ENCODE data around the gene PIGL. TPM values are rescaled to one million over a fixed set of nuclear protein-coding genes. Genes with fewer than 3 reads are reported as not detected.
A peak's percentile ranks its signal among the peaks of the same experiment; 100 is the strongest.

Gene PIGL
- total and polyA plus RNA-seq, 2 of the 4 experiments (the other 2 are of a cell fraction) = 17.9 to 29.5 TPM

GRCh38 chr17:16304830-16305229 is 87.8 kb downstream of the PIGL start:
- no peak overlapping the region for H2AFZ ChIP-seq (replicated peaks; ENCODE audit: low read length, poor library complexity)
- WGBS, 2 experiments (ENCODE audit: extremely low coverage in 2 of 2, insufficient read length in 1 of 2) = no CpG with 5 or more reads among the region's 3 CpGs
- no peak overlapping the region for H3K4me2 ChIP-seq (ENCODE audit: low read depth, low read length)
- BruUV-seq (replicated peaks) = no TSS peak
- no peaks in the 10 kb centered on the region for H3K27me3 ChIP-seq (ENCODE audit: control insufficient read depth, insufficient read depth, low read length)
- no peak overlapping the region for H3K23ac ChIP-seq (ENCODE audit: low read depth, low read length)
- H3K4ac ChIP-seq (ENCODE audit: low read depth, low read length) = no peak overlapping the region
- no peak for TF ChIP-seq USF2 (IDR thresholded peaks at IDR 0.05; ENCODE audit: low read depth, low read length)
- TF ChIP-seq MAFK (IDR thresholded peaks at IDR 0.05; ENCODE audit: low read depth, low read length) = no peak
- TF ChIP-seq CEBPB (IDR thresholded peaks at IDR 0.05; ENCODE audit: low read depth, low read length) = peak; percentile 26; the same call in 1 of the 2 replicates
- peak; percentile 59 for TF ChIP-seq RAD21 (IDR thresholded peaks at IDR 0.05; ENCODE audit: low read length)
- TF ChIP-seq CTCF (conservative IDR thresholded peaks at IDR 0.05; ENCODE audit: low read depth, low read length) = peak; percentile 52
- TF ChIP-seq SMC3 (IDR thresholded peaks at IDR 0.05; ENCODE audit: low read depth, low read length) = peak; percentile 32
- no peak for TF ChIP-seq ELK1 (IDR thresholded peaks at IDR 0.05; ENCODE audit: borderline replicate concordance, low read depth, low read length)
- H2AK9ac ChIP-seq (replicated peaks; ENCODE audit: low read depth, low read length, poor library complexity) = no peak overlapping the region
- H4K8ac ChIP-seq (ENCODE audit: low read depth in 2 of 2, low read length in 2 of 2) = no peak overlapping the region
- dilution Hi-C loops (cut with HindIII; ENCODE audit: low sequenced_read_pairs, unreplicated experiment) = no loop called here
- H3K79me1 ChIP-seq (ENCODE audit: low read depth in 1 of 2, low read length in 2 of 2) = no peaks in the 10 kb centered on the region
- H2AK5ac ChIP-seq (ENCODE audit: low read depth, low read length) = no peak overlapping the region
- H3K14ac ChIP-seq (replicated peaks; ENCODE audit: low read depth, low read length) = no peak overlapping the region
- no peaks in the 10 kb centered on the region for H3K9me3 ChIP-seq (ENCODE audit: control insufficient read depth, insufficient read depth, low read length)
- in situ Hi-C loops (cut with MboI; ENCODE audit: low sequenced_read_pairs) = no loop called here
- H4K91ac ChIP-seq (ENCODE audit: insufficient read depth, low read depth, low read length) = no peak overlapping the region
- intact Hi-C loops (cut with micrococcal nuclease) = no loop called here
- no peak overlapping the region for H4K5ac ChIP-seq (ENCODE audit: low read depth, low read length)
- no peaks in the 10 kb centered on the region for H4K20me1 ChIP-seq (ENCODE audit: insufficient read depth, low read length)
- H3K4me1 ChIP-seq (ENCODE audit: control insufficient read depth, insufficient read depth, low read length) = peaks cover 8% of the 10 kb centered on the region
- no peak overlapping the region for H2BK20ac ChIP-seq (ENCODE audit: low read depth, low read length)
- no peak overlapping the region for H3K27ac ChIP-seq (ENCODE audit: insufficient read depth, low read length)
- no peak overlapping the region for H2BK15ac ChIP-seq (ENCODE audit: low read depth, low read length)
- ChIA-PET CTCF (interaction anchor here (0.6 to 1.8 kb wide), 5 partner anchors 9 to 87 kb away, joined by 3 to 5 read pairs (median 4); partner anchors contain the start of gene PIGL), POLR2A (ENCODE audit: unreplicated experiment) (interaction anchor here (0.6 kb wide), 1 partner anchor 90 kb away, joined by 3 read pairs; the partner anchor contains the start of gene NCOR1)
- H2BK120ac ChIP-seq (ENCODE audit: low read depth, low read length) = no peak overlapping the region
- no peak overlapping the region for H3K4me3 ChIP-seq (ENCODE audit: insufficient read depth, low read depth, low read length)
- H3K9ac ChIP-seq (ENCODE audit: low read depth, low read length) = no peak overlapping the region
- peaks cover 6% of the 10 kb centered on the region for H3K9me1 ChIP-seq (ENCODE audit: insufficient read depth, low read length)
- peak; percentile 79 for ATAC-seq (ENCODE audit: low read depth)
- H2BK5ac ChIP-seq (ENCODE audit: low read depth, low read length, poor library complexity, severe bottlenecking) = no peak overlapping the region
- 0 out of 2 replicates have a peak, but pooled peaks cover 1% of the 10 kb centered on the region for H3K36me3 ChIP-seq (ENCODE audit: control insufficient read depth, insufficient read depth, low read length)
- no peak overlapping the region for H3K56ac ChIP-seq (ENCODE audit: extremely low read depth, insufficient read depth, low read length)
- H3K18ac ChIP-seq (ENCODE audit: low read depth, low read length) = no peak overlapping the region
- peak; percentile 56 for DNase-seq
